PC-3 (cell line): Measurements from ENCODE around the gene NKAIN2.

Experiments
- EZH2phosphoT487 ChIP-seq: fragments of 300-600 bp; sonication (generic); IDR thresholded peaks from 2 replicates; pipeline ENCODE4 v1.6.1; 2018; ENCODE audit warnings: mild to moderate bottlenecking, antibody characterized with exemption, low read length, borderline replicate concordance
- TF ChIP-seq, protein P1 (sequence below): fragments of 300-600 bp; sonication (generic); conservative IDR thresholded peaks from 2 replicates; pipeline ENCODE4 v1.5.1; 2017; ENCODE audit warnings: antibody characterized with exemption, low read depth, mild to moderate bottlenecking, low read length

DNA sequence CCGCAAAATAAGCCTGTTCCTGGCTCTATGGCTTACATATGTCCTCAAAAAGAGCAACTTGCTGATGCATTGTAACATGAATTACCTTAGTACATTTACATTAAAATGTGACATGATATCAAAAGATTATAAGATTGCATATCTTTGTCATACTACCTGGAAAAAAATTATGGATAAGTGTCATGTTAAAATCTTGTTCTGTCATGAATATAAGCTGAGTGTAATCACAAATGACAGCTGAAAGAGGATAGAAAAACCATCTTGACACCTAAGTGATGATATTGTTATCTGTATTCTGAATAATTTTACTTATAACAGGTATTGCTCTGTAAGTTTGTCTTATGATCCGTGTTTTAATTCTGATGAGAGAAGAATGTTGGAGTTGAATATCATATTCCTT is 655.6 kb downstream of the NKAIN2 start:
- TF ChIP-seq, protein P1, sequence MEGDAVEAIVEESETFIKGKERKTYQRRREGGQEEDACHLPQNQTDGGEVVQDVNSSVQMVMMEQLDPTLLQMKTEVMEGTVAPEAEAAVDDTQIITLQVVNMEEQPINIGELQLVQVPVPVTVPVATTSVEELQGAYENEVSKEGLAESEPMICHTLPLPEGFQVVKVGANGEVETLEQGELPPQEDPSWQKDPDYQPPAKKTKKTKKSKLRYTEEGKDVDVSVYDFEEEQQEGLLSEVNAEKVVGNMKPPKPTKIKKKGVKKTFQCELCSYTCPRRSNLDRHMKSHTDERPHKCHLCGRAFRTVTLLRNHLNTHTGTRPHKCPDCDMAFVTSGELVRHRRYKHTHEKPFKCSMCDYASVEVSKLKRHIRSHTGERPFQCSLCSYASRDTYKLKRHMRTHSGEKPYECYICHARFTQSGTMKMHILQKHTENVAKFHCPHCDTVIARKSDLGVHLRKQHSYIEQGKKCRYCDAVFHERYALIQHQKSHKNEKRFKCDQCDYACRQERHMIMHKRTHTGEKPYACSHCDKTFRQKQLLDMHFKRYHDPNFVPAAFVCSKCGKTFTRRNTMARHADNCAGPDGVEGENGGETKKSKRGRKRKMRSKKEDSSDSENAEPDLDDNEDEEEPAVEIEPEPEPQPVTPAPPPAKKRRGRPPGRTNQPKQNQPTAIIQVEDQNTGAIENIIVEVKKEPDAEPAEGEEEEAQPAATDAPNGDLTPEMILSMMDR, result no peak
- TF ChIP-seq EZH2phosphoT487, result no peak
